Subcutaneous adipose tissue (tissue), 4 donors: ENCODE results near the gene ARHGEF10L. TPM values are rescaled to one million over a fixed set of nuclear protein-coding genes. Genes with fewer than 3 reads are reported as not detected.

Experiments used
- CTCF ChIP-seq: fragments of 450-650 bp; IDR thresholded peaks from one replicate; pipeline ENCODE4 v1.5.1; 2016; ENCODE audit warnings: low read depth, mild to moderate bottlenecking, control low read depth, antibody characterized with exemption, moderate library complexity
- total RNA-seq, 4 donors: library from RNA; depleted of rRNA; stranded (reverse); fragments of >200 nt; gene quantifications; one replicate each; pipeline ENCODE4 v1.1.0, GENCODE V29; 2016

The ARHGEF10L gene
- total RNA-seq, 4 donors from 2014 or later = 19.1 to 54.6 (median 41.7) TPM

DNA sequence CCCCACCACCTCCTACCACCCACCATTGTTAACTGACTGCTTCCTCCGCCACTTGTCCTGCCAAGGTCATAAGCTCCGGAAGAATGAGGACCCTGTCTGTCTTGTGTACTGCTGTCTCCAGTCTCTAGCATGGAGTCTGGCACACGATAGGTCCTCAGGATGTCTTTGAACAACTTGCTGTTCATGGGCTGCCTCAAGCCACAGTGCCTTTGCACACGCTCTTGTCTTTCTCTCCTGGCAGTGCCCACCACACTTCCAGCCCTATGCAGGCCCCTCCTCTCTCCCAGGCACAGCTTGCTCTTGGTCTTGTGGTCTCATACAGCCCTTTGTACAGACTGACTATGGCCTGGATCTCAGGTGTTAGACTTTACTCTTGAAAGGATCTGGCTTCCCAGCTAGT lies 97.6 kb downstream of the ARHGEF10L start:
- no peak for TF ChIP-seq CTCF

GRCh38 chr1:17639703-17640340 lies 100.3 kb downstream of the ARHGEF10L start:
- TF ChIP-seq CTCF = no peak

- no peak for TF ChIP-seq CTCF
Measured at GRCh38 chr1:17640393-17640792, 100.9 kb downstream of the ARHGEF10L start.

GRCh38 chr1:17640975-17641374 lies 101.5 kb downstream of the ARHGEF10L start:
- TF ChIP-seq CTCF = no peak

GRCh38 chr1:17642169-17642568 lies 102.7 kb downstream of the ARHGEF10L start:
- TF ChIP-seq CTCF = no peak

DNA sequence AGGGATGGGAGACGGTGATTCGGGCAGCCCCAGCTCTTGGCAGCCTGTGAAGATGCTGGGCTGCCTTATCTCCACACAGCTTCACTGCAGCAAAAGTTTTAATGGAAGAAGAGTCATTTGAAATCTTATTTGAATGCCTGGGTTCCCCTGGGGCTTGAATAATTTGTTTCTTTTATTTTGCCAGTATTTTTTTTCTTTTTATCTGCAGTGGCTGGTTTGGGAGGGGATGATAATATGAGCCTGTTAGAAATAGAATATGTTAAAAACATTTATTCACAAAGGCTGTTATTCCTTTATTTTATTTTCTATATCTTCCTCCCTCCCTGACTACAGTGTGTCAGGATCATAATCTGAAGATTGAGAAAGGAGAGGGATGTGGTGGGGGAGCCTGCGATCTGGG lies 103.4 kb downstream of the ARHGEF10L start:
- TF ChIP-seq CTCF = no peak

DNA sequence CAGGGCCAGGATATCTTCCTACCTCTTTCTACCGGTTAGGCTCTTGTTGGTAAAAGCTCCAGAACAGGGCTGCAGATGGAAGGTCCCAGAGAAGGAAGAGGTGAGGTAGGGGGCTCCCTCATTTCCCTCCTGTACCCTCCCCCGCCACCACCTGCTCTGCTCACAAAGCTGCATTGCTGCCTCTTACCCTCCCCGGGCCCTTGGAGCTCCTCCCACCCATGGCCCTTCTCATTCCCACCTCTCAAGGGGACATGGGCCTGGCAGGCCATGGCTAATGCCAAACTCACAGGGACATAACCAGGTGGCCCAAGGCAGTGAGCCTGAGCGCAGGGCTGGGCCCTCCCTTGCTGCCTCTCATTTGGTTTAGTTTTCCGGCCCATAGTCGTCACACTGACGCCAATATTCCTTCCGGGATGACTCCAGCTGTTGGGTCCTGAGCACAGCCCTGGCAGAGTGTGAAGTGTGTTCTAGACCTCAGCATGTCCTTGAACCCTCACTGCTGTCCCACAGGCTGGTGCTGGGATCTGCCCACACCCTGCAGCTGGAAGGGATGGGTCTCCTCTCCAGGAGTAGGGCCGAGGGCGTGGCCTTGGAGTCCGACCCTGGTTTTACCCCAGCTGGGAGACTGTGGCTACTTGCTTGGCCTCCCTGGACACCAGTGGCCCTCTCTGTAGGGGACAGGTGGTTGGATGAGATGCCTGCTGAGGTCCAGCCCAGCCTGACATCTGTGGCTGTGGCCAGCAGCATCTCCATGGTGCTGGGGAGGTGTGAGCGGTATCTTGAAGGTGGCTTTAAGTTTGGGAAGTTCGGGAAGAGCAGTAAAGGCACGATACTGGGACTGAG lies 104.6 kb downstream of the ARHGEF10L start:
- TF ChIP-seq CTCF = no peak
